K562 (cell line): ENCODE results near the gene SLC16A6. TPM values are rescaled to one million over a fixed set of nuclear protein-coding genes. Genes with fewer than 3 reads are reported as not detected.

Source experiments
- BCL6 ChIP-seq: fragments of 250-450 bp; sonication (Bioruptor Pico); IDR thresholded peaks from 2 replicates; pipeline ENCODE4 v1.4.0; 2020
- CBX3 ChIP-seq, 2 experiments: IDR thresholded peaks; 1 replicate in 1 of 2; 2 replicates in 1 of 2; pipeline ENCODE4 v1.6.1; 2012; ENCODE audit warnings: inconsistent platforms in 2 of 2, low read length in 2 of 2, borderline replicate concordance in 1 of 2, control low read depth in 1 of 2
- E2F1 ChIP-seq: sonication (generic); formaldehyde crosslinking; IDR thresholded peaks from 2 replicates; pipeline ENCODE4 v1.8.1; 2023; ENCODE audit warnings: mild to moderate bottlenecking, missing genetic modification reagents, moderate library complexity
- EGR1 ChIP-seq: fragments of 450-650 bp; conservative IDR thresholded peaks from 2 replicates; pipeline ENCODE4 v1.6.1; 2017; ENCODE audit warnings: mild to moderate bottlenecking
- HNRNPL ChIP-seq: fragments of 200-400 bp; formaldehyde crosslinking; IDR thresholded peaks from 2 replicates; pipeline ENCODE4 v1.6.1; 2017; ENCODE audit warnings: low read depth, mild to moderate bottlenecking, low read length
- NEUROD1 ChIP-seq: fragments of 150-350 bp; IDR thresholded peaks from 2 replicates; pipeline ENCODE4 v1.6.1; 2014; ENCODE audit warnings: borderline replicate concordance, low read length, low read depth; ENCODE audit not compliant: partially characterized antibody
- POLR2B ChIP-seq: fragments of 450-650 bp; IDR thresholded peaks from 2 replicates; pipeline ENCODE4 v1.6.1; 2018; ENCODE audit warnings: low read depth; ENCODE audit not compliant: partially characterized antibody
- PRMT5 ChIP-seq: sonication (generic); formaldehyde crosslinking; IDR thresholded peaks from 2 replicates; pipeline ENCODE4 v1.5.0; 2020; ENCODE audit warnings: missing genetic modification reagents
- RAD51 ChIP-seq: fragments of 450-650 bp; IDR thresholded peaks from 2 replicates; pipeline ENCODE4 v1.7.1; 2016; ENCODE audit warnings: low read depth, mild to moderate bottlenecking, borderline replicate concordance
- RBM22 ChIP-seq: fragments of 200-400 bp; formaldehyde crosslinking; IDR thresholded peaks from 2 replicates; pipeline ENCODE4 v1.6.1; 2018; ENCODE audit warnings: low read length, low read depth; ENCODE audit not compliant: poor library complexity, severe bottlenecking
- SIN3B ChIP-seq: fragments of 450-650 bp; IDR thresholded peaks from 2 replicates; pipeline ENCODE4 v1.6.1; 2017; ENCODE audit warnings: low read depth, mild to moderate bottlenecking, moderate library complexity
- SLC30A9 ChIP-seq: fragments of 250-450 bp; sonication (Bioruptor Pico); IDR thresholded peaks from 2 replicates; pipeline ENCODE4 v1.8.0; 2022; ENCODE audit warnings: mild to moderate bottlenecking, moderate library complexity
- TFAP4 ChIP-seq: sonication (generic); formaldehyde crosslinking; IDR thresholded peaks from 2 replicates; pipeline ENCODE4 v1.8.0; 2022; ENCODE audit warnings: missing genetic modification reagents, mild to moderate bottlenecking, moderate library complexity, borderline replicate concordance
- ZEB2 ChIP-seq: fragments of 450-650 bp; IDR thresholded peaks from 2 replicates; pipeline ENCODE4 v1.6.1; 2016
- ZFP36 ChIP-seq: fragments of 150-350 bp; IDR thresholded peaks from 2 replicates; pipeline ENCODE4 v1.6.1; 2018; ENCODE audit warnings: low read length, low read depth; ENCODE audit not compliant: partially characterized antibody
- ZNF134 ChIP-seq: fragments of 250-450 bp; sonication (Bioruptor Pico); conservative IDR thresholded peaks from 2 replicates; pipeline ENCODE4 v1.4.0; 2020
- ZNF140 ChIP-seq: fragments of 250-450 bp; sonication (Bioruptor Pico); IDR thresholded peaks from 2 replicates; pipeline ENCODE4 v1.8.0; 2021; ENCODE audit warnings: moderate library complexity, mild to moderate bottlenecking, inconsistent platforms
- ZNF146 ChIP-seq: IDR thresholded peaks from one replicate; pipeline ENCODE4 v1.6.1; 2018; ENCODE audit warnings: missing compliant biosample characterization; ENCODE audit not compliant: unreplicated experiment
- ZNF395 ChIP-seq: fragments of 200-800 bp; sonication (Bioruptor generic); IDR thresholded peaks from 2 replicates; pipeline ENCODE4 v1.6.1; 2017; ENCODE audit warnings: missing genetic modification characterization, missing compliant biosample characterization
- ZNF609 ChIP-seq: sonication (generic); formaldehyde crosslinking; IDR thresholded peaks from 2 replicates; pipeline ENCODE4 v1.8.1; 2023; ENCODE audit warnings: missing genetic modification reagents, mild to moderate bottlenecking, borderline replicate concordance
- polyA plus RNA-seq, 8 experiments: library from polyadenylated mRNA; depleted of rRNA in 4 of 8; stranded (reverse) in 5 of 8; unstranded in 3 of 8; fragments of >200 nt; fragmentation: Nextera tagmentation in 2 of 8; fragmentation: Illumina TruSeq in 1 of 8; extraction: Ambion mirVana in 2 of 8; extraction: Trizol in 1 of 8; gene quantifications; 2 replicates each; pipeline versions ENCODE4 v1.2.1 to v1.2.3, GENCODE V29; 2011 to 2014; ENCODE audit warnings: inconsistent platforms in 1 of 8, missing spikeins in 1 of 8
- total RNA-seq, 7 experiments: library from RNA; depleted of rRNA in 6 of 7; stranded (reverse); fragments of >200 nt in 6 of 7; fragmentation: Illumina TruSeq in 2 of 7; extraction: Trizol in 2 of 7; gene quantifications; 2 replicates each; pipeline versions ENCODE4 v1.2.1 to v1.2.3, GENCODE V29; 2011 to 2021; ENCODE audit warnings: low replicate concordance in 1 of 7

Gene SLC16A6
- total and polyA plus RNA-seq, 9 of the 15 experiments (the other 6 are each of a cell fraction or from before 2014, with no cell fraction given): 0.05 to 0.31 (median 0.15) TPM

- TF ChIP-seq ZNF609 (CRISPR knock-in tag) (no peak), PRMT5 (CRISPR knock-in tag) (no peak), BCL6 (CRISPR knock-in tag) (no peak), CBX3 (IDR thresholded peaks at IDR 0.05; ENCODE audit: borderline replicate concordance in 1 of 2, low read length in 2 of 2) (no peak), NEUROD1 (no peak), HNRNPL (peak; percentile 31; the same call in 1 of the 2 replicates), ZFP36 (no peak), E2F1 (no peak), SIN3B (peak; percentile 29; the same call in 1 of the 2 replicates), SLC30A9 (CRISPR knock-in tag) (no peak), ZNF140 (CRISPR knock-in tag) (no peak), POLR2B (peak; percentile 82), EGR1 (peak; percentile 94), ZNF134 (CRISPR knock-in tag) (no peak), ZNF146 (CRISPR knock-in tag) (no peak), RAD51 (no peak), TFAP4 (CRISPR knock-in tag) (peak; percentile 88), ZEB2 (no peak), RBM22 (peak; percentile 39), ZNF395 (CRISPR knock-in tag) (0 out of 2 replicates have a peak, but pooled peaks have one; percentile 60)
Observed at GRCh38 chr17:68247445-68248198, 43.3 kb downstream of the SLC16A6 start, which contains the start of gene AMZ2 (continued).
